ENCODE results near the gene CCDC7.
"Not testable (repeated sequence)": the region's sequence is repeated elsewhere in the genome, so short reads cannot be mapped to it uniquely, and the experiment has no call there.

CCDC7 gene

GRCh38 chr10:32751582-32751981 is 305.6 kb downstream of the CCDC7 start:
- no peak for TF ChIP-seq CTCF (conservative IDR thresholded peaks at IDR 0.05)

GRCh38 chr10:32754900-32755299 is 309.0 kb downstream of the CCDC7 start:
- H3K27ac ChIP-seq = not testable (repeated sequence)

More at GRCh38 chr10:32751582-32751981, 305.6 kb downstream of the CCDC7 start:
- no peak overlapping the region for H3K27ac ChIP-seq

GRCh38 chr10:32771217-32771616 is 325.3 kb downstream of the CCDC7 start:
- H3K27ac ChIP-seq = no peak overlapping the region
- TF ChIP-seq CTCF (conservative IDR thresholded peaks at IDR 0.05) = no peak

- H3K27ac ChIP-seq = no peak overlapping the region
- no peak for TF ChIP-seq CTCF (conservative IDR thresholded peaks at IDR 0.05)
Measured at GRCh38 chr10:32773105-32773504, 327.2 kb downstream of the CCDC7 start.

GRCh38 chr10:32786968-32787367 is 341.0 kb downstream of the CCDC7 start:
- no peak overlapping the region for H3K27ac ChIP-seq
- no peak for TF ChIP-seq CTCF (conservative IDR thresholded peaks at IDR 0.05)

GRCh38 chr10:32787690-32788284 is 341.8 kb downstream of the CCDC7 start:
- TF ChIP-seq CTCF (conservative IDR thresholded peaks at IDR 0.05) = no peak
- H3K27ac ChIP-seq = no peak overlapping the region

GRCh38 chr10:32788359-32788758 is 342.4 kb downstream of the CCDC7 start:
- TF ChIP-seq CTCF (conservative IDR thresholded peaks at IDR 0.05) = no peak
- H3K27ac ChIP-seq = no peak overlapping the region

GRCh38 chr10:32790483-32790882 is 344.5 kb downstream of the CCDC7 start:
- H3K27ac ChIP-seq = no peak overlapping the region
- TF ChIP-seq CTCF (conservative IDR thresholded peaks at IDR 0.05) = no peak

All from VCaP (cell line).